Measurements from ENCODE around the gene IZUMO4. TPM values are rescaled to one million over a fixed set of nuclear protein-coding genes. Genes with fewer than 3 reads are reported as not detected.
"Not testable (repeated sequence)": the region's sequence is repeated elsewhere in the genome, so short reads cannot be mapped to it uniquely, and the experiment has no call there.

The IZUMO4 gene
- total RNA-seq, 1 donor from 2014 or later: 2.8 TPM

GRCh38 chr19:2127758-2128157 lies 31.0 kb downstream of the IZUMO4 start:
- Histone ChIP-seq H3K36me3 (peaks cover 76% of the 10 kb centered on the region), H3K4me1 (peaks cover 45% of the 10 kb centered on the region), H3K9me3 (replicated peaks) (no peaks in the 10 kb centered on the region), H3K4me3 (no peak overlapping the region), H3K27me3 (ENCODE audit: low read depth) (no peaks in the 10 kb centered on the region), H3K27ac (replicated peaks) (peak overlapping the region; percentile 94)
- no peak for TF ChIP-seq CTCF (IDR thresholded peaks at IDR 0.05; ENCODE audit: borderline replicate concordance)
- intact Hi-C loops (cut with micrococcal nuclease): no loop called here
- DNase-seq: peak; percentile 81

- intact Hi-C loops (cut with micrococcal nuclease): not testable (repeated sequence)
- peaks cover 74% of the 10 kb centered on the region for H3K36me3 ChIP-seq
- peak overlapping the region; percentile 94 for H3K27ac ChIP-seq (replicated peaks)
Measured at GRCh38 chr19:2128252-2128651, 31.5 kb downstream of the IZUMO4 start.

GRCh38 chr19:2129022-2129421 lies 32.3 kb downstream of the IZUMO4 start:
- peak overlapping the region; percentile 17 for H3K4me3 ChIP-seq
- no peaks in the 10 kb centered on the region for H3K27me3 ChIP-seq (ENCODE audit: low read depth)
- H3K9me3 ChIP-seq (replicated peaks): no peaks in the 10 kb centered on the region
- peaks cover 53% of the 10 kb centered on the region for H3K4me1 ChIP-seq
- H3K27ac ChIP-seq (replicated peaks): peak overlapping the region; percentile 90
- intact Hi-C loops (cut with micrococcal nuclease): no loop called here
- DNase-seq: no peak
- TF ChIP-seq CTCF (IDR thresholded peaks at IDR 0.05; ENCODE audit: borderline replicate concordance): no peak
- H3K36me3 ChIP-seq: peaks cover 70% of the 10 kb centered on the region

More at GRCh38 chr19:2128252-2128651, 31.5 kb downstream of the IZUMO4 start:
- peak; percentile 20 for TF ChIP-seq CTCF (IDR thresholded peaks at IDR 0.05; ENCODE audit: borderline replicate concordance)
- not testable (repeated sequence) for H3K27me3 ChIP-seq (ENCODE audit: low read depth); H3K4me3 ChIP-seq; H3K9me3 ChIP-seq (replicated peaks); DNase-seq
- H3K4me1 ChIP-seq: peaks cover 50% of the 10 kb centered on the region

- TF ChIP-seq CTCF (IDR thresholded peaks at IDR 0.05; ENCODE audit: borderline replicate concordance): no peak
- H3K9me3 ChIP-seq (replicated peaks): no peaks in the 10 kb centered on the region
- peak overlapping the region; percentile 17 for H3K4me3 ChIP-seq
- H3K27me3 ChIP-seq (ENCODE audit: low read depth): no peaks in the 10 kb centered on the region
- peaks cover 65% of the 10 kb centered on the region for H3K36me3 ChIP-seq
- peak overlapping the region; percentile 90 for H3K27ac ChIP-seq (replicated peaks)
- H3K4me1 ChIP-seq: peaks cover 53% of the 10 kb centered on the region
- intact Hi-C loops (cut with micrococcal nuclease): no loop called here
- DNase-seq: peak; percentile 76
Measured at GRCh38 chr19:2129486-2129885, 32.8 kb downstream of the IZUMO4 start.

- intact Hi-C loops (cut with micrococcal nuclease): no loop called here
- Histone ChIP-seq H3K27me3 (ENCODE audit: low read depth) (no peaks in the 10 kb centered on the region), H3K4me3 (no peak overlapping the region), H3K4me1 (peaks cover 53% of the 10 kb centered on the region), H3K36me3 (peaks cover 67% of the 10 kb centered on the region), H3K9me3 (replicated peaks) (no peaks in the 10 kb centered on the region), H3K27ac (replicated peaks) (peak overlapping the region; percentile 90)
- no peak for DNase-seq
- no peak for TF ChIP-seq CTCF (IDR thresholded peaks at IDR 0.05; ENCODE audit: borderline replicate concordance)
Measured at GRCh38 chr19:2129892-2130770, 33.4 kb downstream of the IZUMO4 start.

GRCh38 chr19:2131012-2131975 lies 34.6 kb downstream of the IZUMO4 start:
- H3K9me3 ChIP-seq (replicated peaks); H3K27me3 ChIP-seq (ENCODE audit: low read depth); H3K4me3 ChIP-seq; intact Hi-C loops (cut with micrococcal nuclease); DNase-seq: not testable (repeated sequence)
- Histone ChIP-seq H3K36me3 (peaks cover 65% of the 10 kb centered on the region), H3K27ac (replicated peaks) (peak overlapping the region; percentile 90), H3K4me1 (peaks cover 53% of the 10 kb centered on the region)

All from left ventricle myocardium inferior (tissue), 1 donor.